Activated CD8-positive, alpha-beta memory T cell treated with anti-CD3 and anti-CD28 coated beads for 24 hours (primary cell): Measurements from ENCODE around the gene PIGH.
"Not testable (repeated sequence)": the region's sequence is repeated elsewhere in the genome, so short reads cannot be mapped to it uniquely, and the experiment has no call there.

Experiments used
- DNase-seq: peaks from one replicate; pipeline ENCODE4 v3.0.0-alpha.2; 2020

The PIGH gene

DNA sequence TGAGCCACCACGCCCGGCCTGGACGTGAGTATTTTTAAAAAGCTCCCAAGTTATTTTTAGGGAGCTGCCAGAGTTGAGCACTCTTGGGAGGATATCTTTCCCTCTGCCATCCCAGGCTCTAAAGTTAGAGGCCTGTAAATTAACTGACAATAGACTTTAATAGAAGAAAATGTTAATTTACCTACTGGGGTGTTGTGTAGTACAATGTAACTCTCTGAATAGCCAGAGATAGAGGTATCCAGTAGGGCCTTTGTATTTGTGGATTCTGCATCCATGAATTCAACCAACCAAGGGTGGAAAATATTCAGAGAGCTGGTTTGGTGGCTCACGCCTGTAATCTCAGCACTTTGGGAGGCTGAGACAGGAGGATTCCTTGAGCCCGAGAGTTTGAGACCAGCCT, 7.6 kb upstream of the PIGH start:
- DNase-seq, result no peak

DNA sequence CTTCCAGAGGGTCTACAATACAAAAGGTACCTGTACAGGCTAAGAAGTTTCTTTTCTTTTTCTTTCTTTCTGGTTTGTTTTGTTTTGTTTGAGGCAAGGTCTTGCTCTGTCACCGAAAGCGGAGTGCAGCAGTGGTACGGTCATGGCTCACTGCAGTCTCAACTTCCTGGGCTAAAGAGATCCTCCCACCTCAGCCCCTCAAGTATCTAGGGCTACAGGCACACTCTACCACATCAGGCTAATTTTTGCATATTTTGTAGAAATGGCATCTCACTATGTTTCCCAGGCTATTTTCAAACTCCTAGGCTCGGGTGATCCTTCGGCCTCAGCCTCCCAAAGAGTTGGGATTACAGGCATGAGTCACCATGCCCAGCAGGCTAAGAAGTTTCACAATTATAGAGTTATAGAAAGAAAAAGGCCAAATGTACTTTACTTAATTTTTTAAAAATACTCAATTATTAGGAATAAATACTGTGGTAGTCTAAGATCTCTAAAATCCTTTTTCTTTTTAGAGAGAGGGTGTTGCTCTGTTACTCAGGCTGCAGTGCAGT, 3.0 kb upstream of the PIGH start:
- no peak for DNase-seq

DNA sequence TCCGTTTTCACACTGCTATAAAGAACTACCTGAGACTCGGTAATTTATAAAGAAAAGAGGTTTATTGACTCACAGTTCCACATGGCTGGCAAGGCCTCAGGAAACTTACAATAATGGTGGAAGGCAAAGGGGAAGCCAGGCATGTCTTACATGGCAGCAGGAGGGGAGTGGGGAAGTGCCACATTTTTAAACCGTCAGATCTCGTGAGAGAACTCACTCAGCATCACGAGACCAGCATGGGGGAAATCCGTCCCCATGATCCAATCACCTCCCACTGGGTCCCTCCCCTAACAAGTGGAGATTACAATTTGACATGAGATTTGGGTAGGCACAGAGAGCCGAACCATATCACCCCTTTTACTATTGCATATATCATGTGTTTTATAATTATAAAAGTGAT, 2.0 kb upstream of the PIGH start:
- no peak for DNase-seq

DNA sequence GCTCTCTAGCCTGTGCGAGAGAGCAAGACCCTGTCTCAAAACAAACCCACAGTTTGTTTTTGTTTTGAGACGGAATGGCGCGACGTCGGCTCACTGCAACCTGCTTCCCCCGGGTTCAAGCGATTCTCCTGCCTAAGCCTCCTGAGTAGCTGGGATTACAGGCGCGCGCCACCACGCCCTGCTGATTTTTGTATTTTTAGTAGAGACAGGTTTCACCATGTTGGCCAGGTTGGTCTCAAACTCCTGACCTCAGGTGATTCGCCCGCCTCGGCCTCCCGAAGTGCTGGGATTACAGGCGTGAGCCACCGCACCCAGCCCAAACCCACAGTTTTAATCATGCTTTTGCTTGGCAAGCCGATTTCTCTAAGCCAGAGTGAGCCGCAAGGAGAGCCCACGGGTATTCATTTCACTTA, 500 bp upstream of the PIGH start:
- not testable (repeated sequence) for DNase-seq

GRCh38 chr14:67595392-67595791, 4.7 kb downstream of the PIGH start:
- no peak for DNase-seq

GRCh38 chr14:67593650-67594049, 6.4 kb downstream of the PIGH start:
- not testable (repeated sequence) for DNase-seq

DNA sequence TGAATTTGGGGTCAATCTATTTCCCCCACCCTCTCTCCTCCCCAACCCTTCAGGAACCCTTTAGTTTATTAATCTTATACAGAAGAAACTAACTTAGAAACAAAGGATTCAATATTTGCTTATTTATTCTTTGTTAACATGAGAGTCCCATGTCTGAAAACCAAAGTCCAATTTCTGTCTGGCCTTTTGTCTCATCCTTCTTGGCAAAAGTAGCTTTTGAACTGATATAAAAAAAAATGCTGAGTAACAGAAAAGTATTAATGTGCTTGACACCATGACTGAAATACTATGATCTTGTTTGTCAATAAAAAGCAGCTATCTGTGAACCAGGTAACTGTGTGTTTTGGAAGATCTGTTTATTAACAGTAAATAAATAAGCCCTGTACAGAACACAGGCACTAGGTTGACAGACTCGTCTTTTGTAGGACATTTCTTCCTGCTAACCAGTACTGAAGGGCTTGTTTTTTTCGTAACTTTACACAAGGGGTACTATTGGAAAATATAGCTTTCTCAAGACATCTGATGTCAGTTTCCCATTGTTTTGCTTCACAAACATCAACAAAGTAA, 10.8 kb downstream of the PIGH start:
- no peak for DNase-seq

- DNase-seq, result no peak
Measured at GRCh38 chr14:67586369-67586768, 13.7 kb downstream of the PIGH start.

DNA sequence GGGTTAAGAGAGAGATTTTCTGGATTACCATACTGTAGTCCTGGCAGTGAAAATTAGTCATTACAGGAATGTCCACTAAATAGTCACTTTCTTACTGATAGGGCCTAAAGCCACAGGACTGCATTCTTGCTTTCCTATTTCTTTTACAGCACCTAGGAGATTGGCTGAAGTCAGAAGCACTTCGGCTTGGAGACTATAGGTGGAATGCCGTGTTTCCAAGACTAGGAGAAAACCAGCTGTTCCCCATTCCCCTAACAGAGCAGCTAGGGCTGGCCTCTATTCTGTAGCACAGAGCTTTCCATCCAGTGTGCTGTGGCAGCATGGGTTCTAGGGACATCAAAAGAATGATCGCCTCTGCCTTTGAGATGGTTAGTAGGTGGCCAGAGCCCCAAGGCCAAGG, 15.1 kb downstream of the PIGH start:
- no peak for DNase-seq

GRCh38 chr14:67583711-67584644, 16.1 kb downstream of the PIGH start:
- DNase-seq, result no peak

DNA sequence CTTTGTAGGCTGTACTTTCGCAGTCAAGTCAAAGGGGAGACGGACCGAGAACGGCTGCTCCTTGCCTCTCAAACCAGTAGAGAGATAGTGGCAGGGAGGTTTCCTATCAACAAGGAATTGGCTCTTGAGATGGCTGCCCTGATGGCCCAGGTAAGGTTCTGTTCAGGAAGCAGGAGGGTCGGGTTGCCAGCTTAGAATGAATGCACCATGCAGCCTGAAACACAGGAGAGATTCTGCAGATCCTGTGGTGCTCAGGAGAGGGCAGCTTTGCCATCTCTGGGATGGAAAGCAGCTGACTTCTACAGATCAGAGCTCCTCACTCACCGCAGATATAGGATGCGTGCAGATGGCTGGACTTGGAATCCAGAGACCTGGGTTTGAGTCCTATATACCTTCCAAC, 18.0 kb downstream of the PIGH start:
- no peak for DNase-seq

DNA sequence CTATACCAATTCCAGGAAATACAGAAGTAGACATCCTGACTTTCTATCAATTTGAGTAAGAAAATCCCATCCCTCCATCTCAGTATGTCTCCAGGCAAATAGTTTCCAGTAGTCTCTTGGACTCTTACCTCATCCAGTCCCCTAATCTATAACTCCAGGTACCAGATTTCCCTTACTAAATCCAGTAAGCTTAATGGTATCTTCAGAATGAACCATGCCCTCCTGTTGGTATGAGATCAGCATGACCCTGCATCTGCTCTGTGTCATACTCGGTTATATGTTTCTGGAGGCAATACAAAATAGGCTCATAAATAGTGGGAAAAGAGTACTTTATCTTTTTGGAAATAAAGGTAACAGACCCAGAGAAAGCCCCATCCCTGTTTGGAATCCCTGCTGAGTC, 18.4 kb downstream of the PIGH start:
- no peak for DNase-seq

DNA sequence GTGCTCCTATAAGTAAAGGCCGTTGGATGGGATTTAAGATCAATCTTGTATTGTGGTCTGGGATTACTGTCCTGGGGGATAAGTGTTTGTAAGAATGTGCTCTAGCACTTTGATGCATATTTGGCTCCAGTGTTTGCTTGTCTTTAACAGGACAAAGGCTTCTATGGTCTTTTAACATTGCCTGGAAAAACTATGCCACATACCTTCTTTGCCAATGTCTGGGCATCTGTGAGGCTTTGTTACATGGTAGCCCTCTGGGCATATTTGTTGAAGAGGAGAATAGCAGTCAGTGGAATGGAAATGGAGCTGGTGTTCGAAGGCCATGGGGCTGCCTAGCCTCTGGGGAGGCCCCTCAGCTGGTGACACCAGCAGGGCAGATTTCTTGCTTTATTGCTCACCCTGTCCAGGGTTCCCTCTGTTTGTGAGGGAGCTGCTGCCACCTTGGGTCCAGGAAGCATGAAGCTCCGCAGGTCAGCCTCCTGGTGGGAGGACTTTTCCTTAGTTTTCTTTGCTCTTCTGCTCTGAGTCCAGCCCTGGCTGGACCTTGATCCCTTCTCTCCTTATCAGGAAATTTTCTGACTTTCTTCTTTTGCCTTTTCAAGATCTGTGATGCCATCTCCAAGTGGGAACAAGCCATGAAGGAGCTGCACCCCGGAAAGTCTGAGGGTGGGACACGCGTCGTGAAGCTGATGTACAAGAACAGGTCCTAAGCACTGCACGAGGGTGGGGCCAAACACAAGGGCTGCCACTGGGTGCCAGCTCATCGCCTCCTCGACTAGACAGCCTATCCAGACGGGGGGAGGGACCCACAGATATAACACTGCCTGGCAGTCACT, 19.5 kb downstream of the PIGH start:
- no peak for DNase-seq

- no peak for DNase-seq
Measured at GRCh38 chr14:67579636-67580035, 20.4 kb downstream of the PIGH start.

- no peak for DNase-seq
Measured at GRCh38 chr14:67579040-67579439, 21.0 kb downstream of the PIGH start.

- no peak for DNase-seq
Measured at GRCh38 chr14:67577909-67578749, 21.9 kb downstream of the PIGH start.

DNA sequence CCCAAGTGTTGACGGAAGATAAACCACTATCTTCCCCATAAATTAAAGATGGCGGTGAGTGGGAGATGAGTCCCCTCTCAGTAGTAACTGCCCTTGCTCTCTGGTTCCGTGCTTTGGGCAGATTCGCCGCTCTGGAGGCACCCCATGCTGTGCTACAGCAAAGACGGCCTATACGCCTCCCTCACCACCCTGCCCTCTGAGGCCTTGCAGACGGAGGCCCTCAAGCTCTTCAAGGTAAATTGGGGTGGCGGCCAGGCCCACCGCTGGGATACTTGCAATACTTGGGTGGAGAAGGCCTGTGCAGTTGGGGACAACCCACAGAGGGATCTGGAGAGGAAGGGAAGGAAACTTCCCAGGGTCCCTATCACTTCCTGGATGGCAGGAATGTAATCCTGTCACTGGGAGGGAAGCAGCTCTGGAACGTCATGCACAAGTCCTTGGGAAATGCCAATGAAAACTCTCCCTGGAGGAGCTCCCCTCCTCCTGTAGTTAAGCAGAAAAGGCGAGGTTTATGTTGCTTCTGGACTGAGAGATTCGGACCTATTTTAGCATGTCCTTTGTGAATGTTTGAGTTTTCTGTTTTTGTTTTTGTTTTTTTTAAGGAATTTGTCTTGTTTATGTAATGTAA, 22.8 kb downstream of the PIGH start:
- no peak for DNase-seq

DNA sequence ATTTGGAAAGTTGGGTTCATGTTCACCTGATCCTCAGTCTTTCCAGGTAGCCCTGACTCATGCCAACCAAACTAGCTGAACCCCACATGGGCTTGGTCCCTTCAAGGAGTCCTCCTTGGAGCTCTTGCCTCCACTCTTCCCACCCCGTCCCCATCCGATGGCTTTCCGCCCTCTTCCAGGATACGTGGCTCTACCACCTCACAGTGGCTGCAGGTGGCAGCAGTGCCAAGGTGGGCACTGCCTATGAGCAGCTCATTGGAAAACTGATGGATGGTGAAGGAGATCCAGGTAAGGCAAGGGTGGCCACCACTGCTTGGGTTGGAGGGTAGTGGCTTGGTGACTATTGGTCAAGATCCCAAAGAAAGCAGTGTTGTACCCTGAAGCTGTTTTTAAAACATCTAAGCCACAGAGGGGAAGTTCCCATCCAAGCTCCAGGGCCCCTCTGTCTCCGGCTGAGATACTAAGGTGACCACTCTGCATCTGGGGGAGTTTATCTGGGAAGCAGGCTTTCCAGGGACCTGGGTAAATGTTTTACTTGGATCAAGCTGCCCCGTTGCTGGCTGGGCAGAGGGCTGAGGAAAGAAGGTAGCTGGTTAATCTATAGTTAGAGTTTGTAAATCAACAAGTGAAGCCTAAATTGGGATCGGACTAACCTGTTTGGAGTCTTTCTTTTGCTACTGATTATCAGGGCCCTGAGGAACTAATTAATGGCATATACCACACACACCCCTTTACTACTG, 23.7 kb downstream of the PIGH start:
- DNase-seq, result no peak

DNA sequence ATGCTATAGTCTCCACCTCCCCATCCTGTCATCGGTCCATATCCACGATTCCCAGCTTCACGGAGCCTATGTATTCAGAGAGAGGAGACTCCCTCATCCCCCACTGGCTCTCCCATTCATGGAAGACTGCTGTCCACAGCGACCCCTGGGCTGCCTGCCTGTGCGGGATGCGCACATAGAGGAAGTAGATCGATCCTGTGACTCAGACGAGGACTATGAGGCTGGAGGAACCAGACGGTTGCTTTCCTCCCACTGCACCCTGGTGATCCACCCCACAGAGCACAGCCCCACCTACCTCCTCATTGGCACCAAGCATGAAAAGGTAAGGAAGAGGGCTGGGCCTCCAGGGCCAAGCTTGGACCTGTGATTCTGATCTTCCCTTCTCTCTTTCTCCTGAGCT, 24.4 kb downstream of the PIGH start:
- DNase-seq, result no peak

DNA sequence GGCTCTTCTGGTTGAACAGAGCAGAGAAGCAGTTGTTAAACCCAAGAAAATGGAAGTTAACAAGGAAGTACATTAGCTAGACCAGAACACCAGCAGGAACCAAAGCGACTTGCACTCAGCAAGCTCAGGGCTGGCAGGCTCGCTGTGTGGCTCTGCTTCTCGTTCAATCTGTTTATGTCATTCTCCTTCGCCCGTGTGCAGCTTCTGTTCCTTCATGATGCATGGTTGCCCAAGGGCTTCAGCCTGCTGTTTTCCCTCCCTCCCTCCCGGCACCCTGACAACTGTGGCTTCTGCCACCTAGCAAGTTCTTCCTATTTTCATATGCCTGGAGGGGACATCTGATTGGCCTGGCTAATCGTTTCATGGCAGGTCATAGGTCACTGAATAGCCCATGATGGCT, 25.3 kb downstream of the PIGH start:
- no peak for DNase-seq

DNA sequence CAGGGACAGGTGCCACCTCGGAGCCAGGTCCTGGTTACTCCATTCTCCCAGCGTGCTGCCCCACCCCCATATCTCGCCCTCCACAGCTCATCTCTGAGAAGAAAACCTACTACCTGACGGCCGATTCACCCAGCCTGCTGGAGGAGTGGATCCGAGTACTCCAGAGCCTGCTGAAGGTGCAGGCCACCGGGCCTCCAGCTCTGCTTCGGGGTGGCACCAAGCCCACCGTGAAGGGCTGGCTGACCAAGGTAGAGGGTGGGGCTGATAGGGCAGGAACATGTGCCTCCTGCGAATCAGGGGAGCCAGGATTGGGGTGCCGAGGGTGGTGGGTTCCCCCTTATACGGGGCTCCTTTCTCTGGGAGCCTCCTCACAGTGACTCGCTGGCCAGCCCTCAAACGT, 25.9 kb downstream of the PIGH start:
- DNase-seq, result no peak
